Measurements from ENCODE around the gene KLK2.

- no peak for TF ChIP-seq POLR2AphosphoS5 (IDR thresholded peaks at IDR 0.05; ENCODE audit: low read depth, low read length)
- peak; percentile 84 for TF ChIP-seq CTCF (IDR thresholded peaks at IDR 0.05)
- no peak for TF ChIP-seq SIN3A (IDR thresholded peaks at IDR 0.05; ENCODE audit: borderline replicate concordance, insufficient read depth, low read depth, low read length)
These were observed 49.1 kb downstream of the KLK2 start for GRCh38 chr19:50922317-50922853.

Measured in Panc1 (cell line).